ENCODE results near the gene CHIT1. TPM values are rescaled to one million over a fixed set of nuclear protein-coding genes. Genes with fewer than 3 reads are reported as not detected.

CHIT1 gene
- total RNA-seq, 2 donors from 2014 or later, result 2.8 to 6.7 TPM

DNA sequence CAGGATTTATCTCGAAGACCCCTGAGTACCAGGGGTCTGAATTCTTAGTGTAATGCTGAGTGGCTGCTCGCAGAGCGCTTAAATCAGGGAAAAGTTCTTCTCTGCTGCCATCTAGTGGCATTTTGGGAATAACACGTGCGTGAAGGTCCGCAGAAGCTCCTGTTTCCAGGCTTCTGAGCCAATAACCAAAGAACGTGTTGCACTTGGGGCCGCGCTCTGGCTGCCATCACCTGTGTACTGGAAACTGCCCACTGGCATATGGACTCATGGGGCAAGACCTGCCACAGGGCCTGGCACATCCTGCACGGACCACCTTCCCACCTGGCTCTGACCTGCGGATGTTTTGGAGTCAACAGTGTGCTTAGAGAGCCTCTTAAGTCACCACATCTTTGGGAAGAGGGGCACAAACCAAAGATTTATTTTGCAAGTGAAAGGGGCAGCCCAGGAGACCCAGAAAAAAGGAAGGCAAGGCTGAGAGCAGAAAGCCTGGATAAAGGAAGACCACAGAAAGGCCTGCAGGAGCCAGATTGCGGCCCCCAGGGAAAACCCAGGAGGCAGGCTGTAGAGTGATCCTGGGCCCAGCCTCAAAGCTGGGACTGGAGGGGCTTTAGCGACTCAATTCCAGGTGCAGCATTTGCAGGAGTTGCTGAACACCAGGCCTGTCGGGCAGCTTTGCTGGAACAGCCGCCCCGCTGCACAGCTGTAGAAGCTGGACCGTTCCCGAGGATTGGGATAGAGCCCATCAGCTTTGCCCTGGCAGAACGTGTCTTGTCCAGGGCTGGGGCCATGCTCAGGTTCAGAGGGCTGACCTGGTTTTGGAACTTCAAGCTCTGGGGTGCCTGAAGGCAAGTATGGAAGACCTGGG, 13.0 kb downstream of the CHIT1 start:
- H3K27ac Mint-ChIP-seq, result no peak overlapping the region
- peaks cover 4% of the 10 kb centered on the region for H3K27me3 Mint-ChIP-seq
- no peak overlapping the region for H3K4me3 Mint-ChIP-seq
- no peaks in the 10 kb centered on the region for H3K36me3 Mint-ChIP-seq (ENCODE audit: low read depth)
- no peaks in the 10 kb centered on the region for H3K9me3 Mint-ChIP-seq
- ATAC-seq (replicated peaks), result peak; percentile 69
- no peaks in the 10 kb centered on the region for H3K4me1 Mint-ChIP-seq

DNA sequence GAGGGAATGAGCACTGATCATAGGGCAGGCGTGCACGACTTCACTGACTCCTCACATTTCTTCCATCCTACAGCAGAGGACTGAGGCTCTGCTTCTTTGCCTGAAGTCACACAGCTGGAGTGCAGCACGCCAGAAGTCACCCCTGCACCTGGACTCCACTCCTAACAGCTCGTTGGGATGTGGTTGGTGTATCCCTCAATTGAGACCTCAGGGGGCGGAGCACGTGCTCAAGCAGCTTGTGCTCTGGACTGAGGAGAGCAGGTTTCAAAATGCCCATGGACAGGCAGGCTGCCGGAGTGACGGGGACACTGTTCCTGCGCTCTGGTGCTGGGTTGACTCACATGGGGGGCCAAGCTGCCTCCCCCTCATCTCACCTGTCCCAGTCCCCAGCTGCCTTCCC, 13.9 kb downstream of the CHIT1 start:
- H3K27ac Mint-ChIP-seq, result no peak overlapping the region
- no peaks in the 10 kb centered on the region for H3K4me1 Mint-ChIP-seq
- H3K36me3 Mint-ChIP-seq (ENCODE audit: low read depth), result no peaks in the 10 kb centered on the region
- ATAC-seq (replicated peaks), result no peak
- H3K9me3 Mint-ChIP-seq, result no peaks in the 10 kb centered on the region
- peaks cover 4% of the 10 kb centered on the region for H3K27me3 Mint-ChIP-seq
- H3K4me3 Mint-ChIP-seq, result no peak overlapping the region

DNA sequence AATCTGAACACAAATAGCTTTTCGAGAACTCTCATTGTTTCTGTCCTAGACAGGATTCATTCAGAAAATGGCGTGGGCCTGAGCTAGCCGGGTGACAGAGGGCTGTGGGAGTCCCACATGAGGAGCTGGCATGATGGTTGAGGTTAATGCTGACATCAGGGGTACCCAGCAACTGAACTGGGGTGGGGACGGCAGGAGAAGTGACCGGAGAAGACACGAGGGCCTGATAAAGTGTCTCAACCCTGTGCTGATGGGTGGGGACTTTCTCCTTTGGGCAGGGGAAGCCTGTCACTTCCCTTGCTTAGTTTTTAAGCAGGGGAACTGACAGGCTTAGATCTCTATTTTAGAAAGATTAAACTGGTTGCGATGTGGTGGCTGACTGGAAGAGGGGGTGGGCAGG, 14.6 kb downstream of the CHIT1 start:
- ATAC-seq (replicated peaks), result no peak
- Mint-ChIP-seq H3K9me3 (no peaks in the 10 kb centered on the region), H3K4me3 (no peak overlapping the region), H3K36me3 (ENCODE audit: low read depth) (no peaks in the 10 kb centered on the region), H3K4me1 (no peaks in the 10 kb centered on the region), H3K27me3 (peaks cover 4% of the 10 kb centered on the region), H3K27ac (no peak overlapping the region)

DNA sequence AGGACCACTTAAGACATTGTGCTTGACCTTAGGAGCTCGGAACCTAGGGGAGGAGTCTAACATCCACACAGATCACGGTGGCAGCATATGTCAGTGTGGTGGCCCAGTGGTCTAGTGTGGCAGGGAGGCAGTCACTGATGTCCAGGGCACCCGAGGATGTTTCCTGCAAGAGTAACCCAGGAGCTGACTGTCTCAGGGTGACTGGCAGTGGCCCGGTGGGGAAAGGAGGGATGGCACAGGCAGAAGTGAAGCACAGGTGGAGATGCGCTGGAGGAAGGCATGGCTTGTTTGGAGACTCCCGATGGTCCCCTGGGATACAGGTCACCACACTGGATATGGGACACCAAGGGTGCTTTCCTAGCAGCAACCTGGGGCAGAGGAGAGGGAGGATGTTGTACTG, 16.3 kb downstream of the CHIT1 start:
- no peaks in the 10 kb centered on the region for H3K9me3 Mint-ChIP-seq
- no peaks in the 10 kb centered on the region for H3K27me3 Mint-ChIP-seq
- ATAC-seq (replicated peaks), result no peak
- no peaks in the 10 kb centered on the region for H3K4me1 Mint-ChIP-seq
- no peak overlapping the region for H3K27ac Mint-ChIP-seq
- H3K4me3 Mint-ChIP-seq, result no peak overlapping the region
- no peaks in the 10 kb centered on the region for H3K36me3 Mint-ChIP-seq (ENCODE audit: low read depth)

DNA sequence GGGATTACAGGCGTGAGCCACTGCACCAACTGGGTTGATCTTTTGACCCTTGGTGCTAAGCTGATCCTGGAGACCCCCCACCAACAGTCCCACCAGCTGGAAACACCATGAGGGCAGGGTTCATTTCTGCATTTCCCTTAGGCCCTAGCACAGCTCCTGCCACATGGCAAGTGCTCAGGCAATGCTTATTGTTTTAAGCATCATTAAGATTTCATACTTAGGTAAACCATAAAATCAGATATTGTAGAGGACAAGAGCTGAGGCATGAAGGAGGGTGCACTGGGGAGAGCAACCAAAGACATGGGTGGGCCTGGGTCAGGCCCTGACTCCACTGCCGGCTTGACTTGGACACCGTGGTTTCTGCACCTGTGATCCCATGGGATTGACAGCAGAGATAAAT, 17.7 kb downstream of the CHIT1 start:
- H3K27me3 Mint-ChIP-seq, result peaks cover 4% of the 10 kb centered on the region
- no peaks in the 10 kb centered on the region for H3K36me3 Mint-ChIP-seq (ENCODE audit: low read depth)
- no peak overlapping the region for H3K4me3 Mint-ChIP-seq
- ATAC-seq (replicated peaks), result no peak
- no peaks in the 10 kb centered on the region for H3K4me1 Mint-ChIP-seq
- H3K27ac Mint-ChIP-seq, result no peak overlapping the region
- H3K9me3 Mint-ChIP-seq, result no peaks in the 10 kb centered on the region

DNA sequence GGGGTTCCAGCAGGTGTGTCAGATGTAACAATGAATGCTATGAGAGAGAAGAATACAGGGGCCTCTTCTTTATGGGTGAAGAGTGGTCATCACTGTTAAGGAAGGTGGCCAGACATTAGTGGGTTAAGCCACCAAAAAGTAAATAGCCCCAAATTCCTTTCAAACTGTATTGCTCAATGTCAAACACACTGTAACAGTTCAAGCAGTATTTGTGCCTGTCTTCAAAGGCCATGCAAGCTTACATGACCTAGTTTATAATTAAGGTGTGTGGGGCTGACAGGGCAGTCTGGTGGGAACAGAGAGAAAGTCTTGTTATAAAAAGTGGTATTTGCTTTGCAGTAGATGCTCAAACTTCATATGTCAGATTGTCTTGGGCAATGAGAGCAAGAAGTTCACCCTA, 18.5 kb downstream of the CHIT1 start:
- Mint-ChIP-seq H3K36me3 (ENCODE audit: low read depth) (no peaks in the 10 kb centered on the region), H3K27ac (no peak overlapping the region), H3K4me3 (no peak overlapping the region), H3K4me1 (no peaks in the 10 kb centered on the region), H3K27me3 (peaks cover 4% of the 10 kb centered on the region), H3K9me3 (no peaks in the 10 kb centered on the region)
- ATAC-seq (replicated peaks), result no peak

DNA sequence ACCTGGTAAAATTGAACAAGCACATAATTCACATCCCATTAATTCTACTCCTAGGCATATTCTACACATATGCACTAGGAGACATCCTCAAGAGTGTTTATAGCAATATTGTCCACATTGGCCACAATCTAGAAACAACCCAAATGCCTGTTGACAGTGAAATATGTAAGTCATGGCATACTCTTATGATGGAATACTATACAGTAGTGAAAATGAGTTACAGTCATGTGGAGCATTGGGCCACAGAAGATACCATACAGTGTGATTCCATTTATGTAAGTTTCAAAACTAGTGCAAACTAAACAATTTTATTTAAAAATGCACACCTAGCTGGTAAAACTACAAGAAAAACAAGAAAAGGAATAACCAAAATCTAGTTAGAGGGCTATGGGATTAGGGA, 19.1 kb downstream of the CHIT1 start:
- Mint-ChIP-seq H3K4me3 (no peak overlapping the region), H3K27ac (no peak overlapping the region), H3K36me3 (ENCODE audit: low read depth) (no peaks in the 10 kb centered on the region), H3K4me1 (no peaks in the 10 kb centered on the region), H3K27me3 (peaks cover 4% of the 10 kb centered on the region), H3K9me3 (no peaks in the 10 kb centered on the region)
- ATAC-seq (replicated peaks), result no peak

DNA sequence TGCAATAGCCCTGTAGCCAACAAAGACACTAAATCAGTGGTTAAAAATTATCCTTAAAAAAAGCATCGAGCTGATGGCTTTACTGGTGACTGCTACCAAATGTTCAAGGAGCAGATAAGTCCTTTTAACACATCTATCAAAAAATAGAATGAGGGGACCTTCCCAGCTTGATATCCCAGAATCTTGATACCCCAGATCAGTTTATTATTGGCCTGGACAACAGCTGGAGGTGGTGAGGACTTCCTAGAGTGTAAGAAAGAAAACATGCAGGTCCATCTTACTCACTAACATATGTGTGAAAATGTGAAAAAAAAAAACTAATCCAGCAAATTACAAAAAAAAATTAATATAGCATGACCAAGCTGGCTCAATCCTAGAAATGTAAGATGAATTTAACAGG, 21.3 kb downstream of the CHIT1 start:
- Mint-ChIP-seq H3K9me3 (no peaks in the 10 kb centered on the region), H3K27ac (no peak overlapping the region), H3K4me1 (no peaks in the 10 kb centered on the region), H3K27me3 (peaks cover 9% of the 10 kb centered on the region), H3K4me3 (no peak overlapping the region), H3K36me3 (ENCODE audit: low read depth) (no peaks in the 10 kb centered on the region)
- no peak for ATAC-seq (replicated peaks)

DNA sequence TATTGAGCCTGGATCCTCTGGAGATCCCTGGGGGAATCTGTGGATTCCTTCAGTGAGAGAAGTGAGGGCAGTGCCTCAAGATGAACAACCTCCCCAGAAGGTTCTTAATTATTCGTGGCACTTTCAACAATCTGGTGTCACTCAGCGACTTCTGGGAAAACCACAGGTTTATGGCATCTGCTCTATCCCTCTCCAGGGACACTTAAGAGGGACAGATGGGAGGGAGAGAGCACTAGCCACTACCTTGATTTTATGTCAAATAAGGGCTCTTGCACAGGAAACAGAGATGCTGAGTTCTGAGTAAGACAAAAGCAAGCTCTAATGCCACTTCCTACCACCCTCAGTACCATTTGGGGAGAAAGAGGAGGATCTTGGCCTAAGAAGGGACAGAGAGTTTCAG, 21.7 kb downstream of the CHIT1 start:
- H3K4me3 Mint-ChIP-seq, result no peak overlapping the region

DNA sequence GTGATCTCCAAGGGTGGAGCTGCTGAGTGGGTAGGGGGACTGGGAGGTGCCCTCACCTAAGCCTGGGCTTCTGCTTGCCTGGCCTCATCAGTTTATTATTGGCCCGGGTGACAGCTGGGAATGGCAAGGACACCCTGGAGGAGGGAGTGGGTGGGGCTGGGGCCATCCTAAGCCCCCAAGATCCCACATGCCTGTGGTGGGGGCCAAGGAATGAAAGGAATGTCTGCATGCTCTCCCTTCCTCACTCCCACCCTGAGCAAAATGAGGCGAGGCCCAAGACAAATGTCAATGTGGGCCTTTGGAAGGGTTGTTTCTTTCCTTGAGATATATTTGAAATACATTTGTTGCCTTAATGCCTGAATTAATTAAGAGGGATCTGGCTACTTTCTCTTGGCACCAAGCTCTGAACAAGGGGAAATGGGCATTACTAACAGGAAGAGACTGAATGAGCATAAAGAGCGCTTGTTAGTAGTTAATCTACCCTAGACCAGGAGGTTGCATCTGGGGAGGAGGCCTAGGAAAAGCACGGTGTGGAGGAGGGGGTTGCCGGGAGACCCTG, 23.3 kb downstream of the CHIT1 start:
- Mint-ChIP-seq H3K36me3 (ENCODE audit: low read depth) (no peaks in the 10 kb centered on the region), H3K27me3 (peaks cover 17% of the 10 kb centered on the region), H3K4me3 (no peak overlapping the region), H3K9me3 (no peaks in the 10 kb centered on the region), H3K27ac (no peak overlapping the region), H3K4me1 (no peaks in the 10 kb centered on the region)
- no peak for ATAC-seq (replicated peaks)

More for the DNA sequence above, 21.7 kb downstream of the CHIT1 start:
- H3K4me1 Mint-ChIP-seq, result no peaks in the 10 kb centered on the region
- no peaks in the 10 kb centered on the region for H3K36me3 Mint-ChIP-seq (ENCODE audit: low read depth)
- no peak overlapping the region for H3K27ac Mint-ChIP-seq
- H3K9me3 Mint-ChIP-seq, result no peaks in the 10 kb centered on the region
- ATAC-seq (replicated peaks), result no peak
- peaks cover 12% of the 10 kb centered on the region for H3K27me3 Mint-ChIP-seq

DNA sequence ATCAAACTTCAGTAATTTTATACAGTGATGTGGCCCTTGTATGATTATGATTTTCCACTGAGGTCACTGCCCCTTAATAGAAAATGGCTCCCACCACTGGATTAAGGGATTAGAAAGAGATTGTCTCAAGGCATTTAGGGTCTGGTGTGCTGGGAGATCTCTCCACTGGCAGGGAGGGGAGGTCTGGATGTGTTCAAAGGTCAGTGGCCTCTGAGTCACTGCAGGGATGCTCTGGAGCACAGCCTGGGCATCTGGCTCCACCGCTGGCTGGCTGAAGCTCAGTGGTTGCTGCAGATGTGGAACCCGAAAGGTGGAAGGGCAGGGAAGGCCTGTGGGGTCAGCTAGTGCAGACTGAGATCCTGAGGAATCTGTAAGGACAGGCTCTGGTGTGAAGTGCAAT, 24.7 kb downstream of the CHIT1 start:
- H3K36me3 Mint-ChIP-seq (ENCODE audit: low read depth), result no peaks in the 10 kb centered on the region
- H3K27me3 Mint-ChIP-seq, result peaks cover 31% of the 10 kb centered on the region
- no peak overlapping the region for H3K27ac Mint-ChIP-seq
- no peak for ATAC-seq (replicated peaks)
- no peaks in the 10 kb centered on the region for H3K4me1 Mint-ChIP-seq
- H3K4me3 Mint-ChIP-seq, result no peak overlapping the region
- H3K9me3 Mint-ChIP-seq, result no peaks in the 10 kb centered on the region

DNA sequence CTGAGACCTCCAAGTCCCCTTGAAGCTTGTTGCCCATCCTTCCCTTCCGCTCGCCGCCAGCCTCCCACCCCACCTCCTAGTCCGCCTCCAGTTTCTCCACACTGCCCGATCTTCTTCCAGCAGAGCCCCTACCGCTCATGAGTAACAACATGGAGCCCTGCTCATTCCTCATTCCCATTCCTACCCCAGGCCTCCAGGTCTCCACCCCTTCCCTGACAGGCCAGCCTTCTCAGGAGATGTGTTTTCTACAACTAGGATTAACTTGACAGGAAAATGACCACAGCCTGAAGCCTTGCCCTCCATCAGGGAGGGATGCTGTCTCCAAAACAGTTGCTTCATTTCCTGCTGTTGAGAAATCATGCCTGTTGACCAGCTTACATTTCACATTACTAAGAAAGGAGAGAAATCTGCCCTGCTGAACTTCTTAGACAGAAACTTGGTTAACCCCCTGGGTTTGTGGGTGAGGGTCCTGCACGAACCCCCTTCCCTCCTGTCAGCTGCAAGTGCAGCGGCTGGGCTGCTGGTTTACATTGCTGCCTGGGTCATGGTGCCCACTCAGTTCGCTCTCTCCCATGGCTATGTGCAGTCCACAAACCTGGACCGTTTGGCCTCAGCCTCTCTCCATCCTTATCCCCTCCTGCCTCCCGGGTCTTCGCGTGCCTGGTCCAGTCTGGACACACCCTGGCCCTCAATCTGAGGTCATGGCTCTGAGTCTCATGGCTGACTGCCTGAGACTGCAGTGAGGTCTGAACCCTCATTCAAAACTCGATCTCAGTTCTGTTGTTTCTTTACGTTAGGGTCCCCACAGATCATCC, 26.8 kb downstream of the CHIT1 start:
- H3K27me3 Mint-ChIP-seq, result peaks cover 32% of the 10 kb centered on the region
- no peak for ATAC-seq (replicated peaks)
- no peaks in the 10 kb centered on the region for H3K36me3 Mint-ChIP-seq (ENCODE audit: low read depth)
- no peaks in the 10 kb centered on the region for H3K4me1 Mint-ChIP-seq
- no peaks in the 10 kb centered on the region for H3K9me3 Mint-ChIP-seq
- H3K27ac Mint-ChIP-seq, result no peak overlapping the region
- H3K4me3 Mint-ChIP-seq, result no peak overlapping the region

DNA sequence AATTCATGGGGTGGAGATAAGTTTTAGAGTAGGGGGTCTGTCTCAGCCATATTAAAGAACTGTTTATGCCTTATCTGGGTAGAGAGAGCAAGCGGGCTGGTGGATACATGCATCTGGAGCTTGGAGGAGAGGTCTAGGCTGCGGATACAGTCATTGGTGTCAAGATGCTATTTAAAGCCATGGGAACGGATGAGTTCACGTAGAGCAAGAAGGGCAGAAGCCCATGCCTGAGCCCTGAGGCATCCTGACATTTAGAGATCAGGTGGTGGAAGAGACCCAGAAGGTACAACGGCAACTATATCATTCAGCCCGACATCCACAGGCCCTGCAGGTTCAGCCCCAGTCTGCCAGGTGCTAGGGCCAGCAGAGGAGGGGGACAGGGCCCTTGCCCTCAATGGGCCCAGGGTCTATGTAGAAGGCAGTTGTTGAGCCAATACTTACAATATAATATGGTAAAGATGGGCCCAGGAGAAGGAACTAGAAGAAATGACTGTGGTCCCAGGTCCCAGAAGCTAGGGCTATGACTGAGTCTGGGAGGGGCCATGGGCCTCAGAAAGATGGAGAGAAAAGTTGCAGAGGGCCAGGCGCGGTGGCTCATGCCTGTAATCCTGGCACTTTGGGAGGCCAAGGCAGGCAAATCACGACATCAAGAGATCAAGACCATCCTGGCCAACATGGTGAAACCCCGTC, 27.8 kb downstream of the CHIT1 start:
- Mint-ChIP-seq H3K4me3 (no peak overlapping the region), H3K36me3 (ENCODE audit: low read depth) (no peaks in the 10 kb centered on the region), H3K4me1 (no peaks in the 10 kb centered on the region), H3K27ac (no peak overlapping the region), H3K9me3 (no peaks in the 10 kb centered on the region), H3K27me3 (peaks cover 35% of the 10 kb centered on the region)
- no peak for ATAC-seq (replicated peaks)

DNA sequence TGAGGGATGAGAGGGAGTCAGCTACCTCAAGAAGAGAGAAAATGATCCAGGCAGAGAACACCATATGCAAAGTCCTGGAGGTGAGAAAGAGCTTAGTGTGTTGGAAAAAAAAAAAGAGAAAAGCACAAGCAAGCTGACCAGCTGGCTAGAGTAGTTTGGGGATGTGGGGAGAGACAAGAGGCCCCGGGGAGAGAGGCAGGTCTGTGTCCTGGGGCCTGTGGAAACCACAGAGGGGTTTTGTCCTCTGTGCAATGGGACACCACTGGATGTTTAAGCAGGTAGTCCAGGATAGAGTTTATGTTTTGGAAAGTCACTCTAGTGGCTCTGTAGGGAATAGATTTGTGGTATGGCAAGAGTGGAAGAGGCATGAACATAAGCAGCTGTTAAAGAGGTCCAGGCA, 28.6 kb downstream of the CHIT1 start:
- H3K9me3 Mint-ChIP-seq, result no peaks in the 10 kb centered on the region
- no peak overlapping the region for H3K4me3 Mint-ChIP-seq
- no peaks in the 10 kb centered on the region for H3K4me1 Mint-ChIP-seq
- H3K27ac Mint-ChIP-seq, result no peak overlapping the region
- no peaks in the 10 kb centered on the region for H3K36me3 Mint-ChIP-seq (ENCODE audit: low read depth)
- peaks cover 35% of the 10 kb centered on the region for H3K27me3 Mint-ChIP-seq
- ATAC-seq (replicated peaks), result no peak

Measured in activated T-helper 17 cell treated with anti-CD3 and anti-CD28 coated beads, Interleukin-2, amount 50 U/mL, for 72 hours (primary cell).